ENCODE data around the gene MOAP1.
"Not testable (repeated sequence)": the region's sequence is repeated elsewhere in the genome, so short reads cannot be mapped to it uniquely, and the experiment has no call there.

DNA sequence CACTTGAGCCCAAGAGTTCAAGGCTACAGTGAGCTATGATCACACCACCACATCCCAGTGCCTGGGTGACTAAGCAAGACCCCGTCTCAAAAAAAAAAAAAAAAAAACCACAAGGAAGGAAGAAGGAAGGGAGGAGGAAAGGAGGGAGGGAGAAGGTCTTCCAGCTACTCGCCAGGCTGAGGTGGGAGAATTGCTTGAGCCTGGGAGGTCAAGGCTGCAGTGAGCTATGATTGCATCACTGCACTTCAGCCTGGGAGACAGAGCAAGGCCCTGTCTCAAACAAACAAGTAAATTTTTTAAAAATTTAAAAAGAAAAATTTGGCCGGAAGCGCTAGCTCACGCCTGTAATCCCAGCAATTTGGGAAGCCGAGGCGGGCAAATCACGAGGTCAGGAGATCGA is 16.1 kb downstream of the MOAP1 start:
- TF ChIP-seq, protein P1, sequence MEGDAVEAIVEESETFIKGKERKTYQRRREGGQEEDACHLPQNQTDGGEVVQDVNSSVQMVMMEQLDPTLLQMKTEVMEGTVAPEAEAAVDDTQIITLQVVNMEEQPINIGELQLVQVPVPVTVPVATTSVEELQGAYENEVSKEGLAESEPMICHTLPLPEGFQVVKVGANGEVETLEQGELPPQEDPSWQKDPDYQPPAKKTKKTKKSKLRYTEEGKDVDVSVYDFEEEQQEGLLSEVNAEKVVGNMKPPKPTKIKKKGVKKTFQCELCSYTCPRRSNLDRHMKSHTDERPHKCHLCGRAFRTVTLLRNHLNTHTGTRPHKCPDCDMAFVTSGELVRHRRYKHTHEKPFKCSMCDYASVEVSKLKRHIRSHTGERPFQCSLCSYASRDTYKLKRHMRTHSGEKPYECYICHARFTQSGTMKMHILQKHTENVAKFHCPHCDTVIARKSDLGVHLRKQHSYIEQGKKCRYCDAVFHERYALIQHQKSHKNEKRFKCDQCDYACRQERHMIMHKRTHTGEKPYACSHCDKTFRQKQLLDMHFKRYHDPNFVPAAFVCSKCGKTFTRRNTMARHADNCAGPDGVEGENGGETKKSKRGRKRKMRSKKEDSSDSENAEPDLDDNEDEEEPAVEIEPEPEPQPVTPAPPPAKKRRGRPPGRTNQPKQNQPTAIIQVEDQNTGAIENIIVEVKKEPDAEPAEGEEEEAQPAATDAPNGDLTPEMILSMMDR (IDR thresholded peaks at IDR 0.05; ENCODE audit: poor library complexity, severe bottlenecking): not testable (repeated sequence)
- not testable (repeated sequence) for TF ChIP-seq SMC3 (conservative IDR thresholded peaks at IDR 0.05; ENCODE audit: poor library complexity); POLR2AphosphoS5 (IDR thresholded peaks at IDR 0.05); EP300 (conservative IDR thresholded peaks at IDR 0.05; ENCODE audit: poor library complexity, severe bottlenecking)
